ENCODE data around the gene KICS2.

DNA sequence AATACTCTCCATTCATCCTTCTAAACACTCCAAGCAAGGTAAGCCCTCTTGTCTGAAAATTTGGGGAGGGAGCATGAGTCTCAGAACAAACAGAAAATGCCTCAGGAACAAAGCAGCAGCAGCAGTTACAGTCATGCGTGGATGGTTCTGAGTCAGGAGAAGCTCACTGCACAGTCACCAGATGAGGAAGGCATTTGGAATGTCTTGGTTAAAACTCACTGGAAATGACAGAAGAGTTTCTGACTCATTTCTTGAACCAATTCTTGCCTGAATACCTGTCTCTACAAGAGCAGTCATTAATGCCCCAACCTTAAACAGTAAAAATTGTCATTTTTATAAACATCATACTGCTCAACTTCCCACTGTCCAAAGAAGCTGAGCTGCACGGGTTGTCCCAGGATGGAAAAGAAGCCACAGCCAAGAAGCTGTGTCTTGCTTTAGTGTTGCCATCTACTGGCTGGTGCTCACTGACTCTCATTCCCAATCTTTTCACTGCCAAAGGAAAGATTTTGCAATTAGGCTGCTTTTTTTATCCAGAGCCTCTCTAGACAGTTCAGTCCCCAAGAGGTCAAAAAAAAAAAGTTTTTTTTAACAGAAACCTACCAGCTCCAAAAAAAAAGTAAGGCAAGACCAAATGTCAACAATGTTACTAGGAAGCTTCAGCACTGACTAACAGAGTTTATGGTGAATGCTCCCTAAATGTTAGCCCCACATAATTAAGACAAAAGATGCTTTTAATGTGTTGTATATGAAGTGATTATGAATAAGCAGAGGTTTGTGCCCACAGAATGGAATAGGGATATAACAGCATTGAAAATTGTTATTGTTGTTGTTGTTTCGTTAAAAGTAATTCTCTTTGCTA lies 40.4 kb downstream of the KICS2 start:
- TF ChIP-seq, protein P1, sequence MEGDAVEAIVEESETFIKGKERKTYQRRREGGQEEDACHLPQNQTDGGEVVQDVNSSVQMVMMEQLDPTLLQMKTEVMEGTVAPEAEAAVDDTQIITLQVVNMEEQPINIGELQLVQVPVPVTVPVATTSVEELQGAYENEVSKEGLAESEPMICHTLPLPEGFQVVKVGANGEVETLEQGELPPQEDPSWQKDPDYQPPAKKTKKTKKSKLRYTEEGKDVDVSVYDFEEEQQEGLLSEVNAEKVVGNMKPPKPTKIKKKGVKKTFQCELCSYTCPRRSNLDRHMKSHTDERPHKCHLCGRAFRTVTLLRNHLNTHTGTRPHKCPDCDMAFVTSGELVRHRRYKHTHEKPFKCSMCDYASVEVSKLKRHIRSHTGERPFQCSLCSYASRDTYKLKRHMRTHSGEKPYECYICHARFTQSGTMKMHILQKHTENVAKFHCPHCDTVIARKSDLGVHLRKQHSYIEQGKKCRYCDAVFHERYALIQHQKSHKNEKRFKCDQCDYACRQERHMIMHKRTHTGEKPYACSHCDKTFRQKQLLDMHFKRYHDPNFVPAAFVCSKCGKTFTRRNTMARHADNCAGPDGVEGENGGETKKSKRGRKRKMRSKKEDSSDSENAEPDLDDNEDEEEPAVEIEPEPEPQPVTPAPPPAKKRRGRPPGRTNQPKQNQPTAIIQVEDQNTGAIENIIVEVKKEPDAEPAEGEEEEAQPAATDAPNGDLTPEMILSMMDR (conservative IDR thresholded peaks at IDR 0.05): peak; percentile 51; the same call in 1 of the 2 replicates
- no peak for TF ChIP-seq EZH2 (IDR thresholded peaks at IDR 0.05; ENCODE audit: low read depth)

All from PC-9 (cell line).